Dermis microvascular lymphatic vessel endothelial cell (primary cell): ENCODE measurements around the gene PEAK3. TPM values are rescaled to one million over a fixed set of nuclear protein-coding genes. Genes with fewer than 3 reads are reported as not detected.
"Not testable (repeated sequence)": the region's sequence is repeated elsewhere in the genome, so short reads cannot be mapped to it uniquely, and the experiment has no call there.

Experiments used
- DNase-seq, 2 donors: peaks; one replicate each; pipeline versions ENCODE4 v3.0.0 to v3.0.0-alpha.2; 2010; ENCODE audit warnings: low read depth in 2 of 2
- total RNA-seq: library from RNA; depleted of rRNA; stranded (reverse); fragments of >200 nt; gene quantifications from 2 replicates; pipeline ENCODE4 v1.2.1, GENCODE V29; 2014

The PEAK3 gene
- total RNA-seq, 1 donor from 2014 or later, result 0.13 TPM

- DNase-seq, result no peak
Measured at GRCh38 chr19:2288818-2289713, 7.1 kb upstream of the PEAK3 start.

- no peak for DNase-seq
Measured at GRCh38 chr19:2288338-2288817, 6.4 kb upstream of the PEAK3 start.

GRCh38 chr19:2287585-2288337, 5.8 kb upstream of the PEAK3 start:
- DNase-seq, result no peak

GRCh38 chr19:2286402-2287140, 4.6 kb upstream of the PEAK3 start:
- no peak for DNase-seq

- no peak for DNase-seq
Measured at GRCh38 chr19:2283835-2284507, 2.0 kb upstream of the PEAK3 start.

- no peak for DNase-seq
Measured at GRCh38 chr19:2282862-2283237, 875 bp upstream of the PEAK3 start.

- DNase-seq, result not testable (repeated sequence)
Measured at GRCh38 chr19:2281265-2282061, 512 bp downstream of the PEAK3 start.

- DNase-seq, result no peak
Measured at GRCh38 chr19:2280633-2281264, 1.2 kb downstream of the PEAK3 start.

GRCh38 chr19:2278459-2279158, 3.4 kb downstream of the PEAK3 start:
- DNase-seq, result no peak

- DNase-seq, result no peak
Measured at GRCh38 chr19:2277138-2277537, 4.8 kb downstream of the PEAK3 start.

GRCh38 chr19:2276429-2276986, 5.5 kb downstream of the PEAK3 start:
- no peak for DNase-seq

- no peak for DNase-seq
Measured at GRCh38 chr19:2275588-2276428, 6.2 kb downstream of the PEAK3 start.

GRCh38 chr19:2274931-2275535, 6.9 kb downstream of the PEAK3 start:
- DNase-seq, result peak; percentile 50 to 70

- DNase-seq, result no peak
Measured at GRCh38 chr19:2274185-2274711, 7.7 kb downstream of the PEAK3 start.

GRCh38 chr19:2273356-2274184, 8.4 kb downstream of the PEAK3 start:
- peak in 1 of 2 donors; percentile 70 for DNase-seq
